Muscle layer of duodenum (tissue), 2 donors: ENCODE measurements around the gene MTAP.

Experiments used
- H3K27ac ChIP-seq: one replicate; pipeline ENCODE4 v1.7.0; 2013; ENCODE audit warnings: mild to moderate bottlenecking, low read length
- H3K27me3 ChIP-seq: one replicate; pipeline ENCODE4 v1.7.0; 2013; ENCODE audit warnings: low read depth, mild to moderate bottlenecking, control low read depth, low read length
- H3K36me3 ChIP-seq, 2 donors: one replicate each; pipeline ENCODE4 v1.7.0; 2013; ENCODE audit warnings: low read length in 2 of 2, control low read depth in 1 of 2, mild to moderate bottlenecking in 1 of 2; ENCODE audit not compliant: insufficient read depth in 2 of 2, control insufficient read depth in 1 of 2
- H3K4me1 ChIP-seq, 2 donors: one replicate each; pipeline ENCODE4 v1.7.0; 2013; ENCODE audit warnings: low read length in 2 of 2, mild to moderate bottlenecking in 2 of 2, control low read depth in 1 of 2, moderate library complexity in 1 of 2; ENCODE audit not compliant: insufficient read depth in 2 of 2, control insufficient read depth in 1 of 2
- H3K4me3 ChIP-seq, 2 donors: one replicate each; pipeline ENCODE4 v1.7.0; 2013; ENCODE audit warnings: low read length in 2 of 2, low read depth in 1 of 2, mild to moderate bottlenecking in 1 of 2
- H3K9me3 ChIP-seq, 2 donors: one replicate each; pipeline ENCODE4 v1.7.0; 2013; ENCODE audit warnings: low read length in 2 of 2, control low read depth in 1 of 2, mild to moderate bottlenecking in 1 of 2; ENCODE audit not compliant: control insufficient read depth in 1 of 2
- donor health status: healthy.

Gene MTAP

DNA sequence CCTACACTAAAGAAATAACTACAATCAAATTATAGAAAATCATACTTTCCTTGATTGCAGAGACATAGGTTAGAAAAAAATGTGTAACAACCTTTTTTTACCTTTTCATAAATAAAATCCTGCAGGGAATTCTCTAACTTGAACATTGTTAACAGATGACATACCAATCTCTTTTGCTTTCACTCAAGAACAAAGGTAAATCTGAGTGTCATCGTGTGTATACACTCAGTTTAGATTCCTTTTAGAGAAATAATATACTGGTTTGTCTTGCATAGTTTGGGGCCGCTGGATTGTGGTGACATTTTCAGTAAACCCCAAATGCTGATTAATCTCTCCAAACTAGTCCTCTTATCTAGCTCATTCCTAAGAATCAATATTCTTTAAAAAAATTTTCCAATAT is 20.8 kb upstream of the MTAP start:
- Histone ChIP-seq H3K4me1 (no peaks in the 10 kb centered on the region), H3K27me3 (no peaks in the 10 kb centered on the region), H3K36me3 (no peaks in the 10 kb centered on the region)

DNA sequence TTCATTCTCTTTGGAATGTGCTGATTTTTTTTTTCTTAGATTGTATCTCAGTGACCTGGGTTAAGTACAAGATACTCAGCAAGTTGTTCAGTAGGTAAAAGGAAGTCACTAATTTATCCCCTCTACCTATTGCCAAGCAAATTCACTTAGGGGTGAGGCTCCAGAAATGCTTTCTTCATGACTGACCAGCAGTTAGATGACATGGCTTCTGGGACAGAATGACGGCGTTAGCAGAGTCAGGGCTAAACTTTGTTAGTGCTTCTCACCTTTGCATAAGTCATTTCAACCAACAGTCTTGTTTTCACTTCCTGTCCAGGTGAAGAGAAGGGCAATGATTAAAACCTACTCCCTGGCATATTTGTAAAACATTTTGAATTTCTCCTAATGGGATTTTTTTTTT is 20.2 kb upstream of the MTAP start:
- no peak overlapping the region for H3K4me3 ChIP-seq

More for the DNA sequence above, 20.8 kb upstream of the MTAP start:
- Histone ChIP-seq H3K4me3 (no peak overlapping the region), H3K27ac (no peak overlapping the region), H3K9me3 (no peaks in the 10 kb centered on the region)

GRCh38 chr9:21788752-21789151 is 13.7 kb upstream of the MTAP start:
- no peaks in the 10 kb centered on the region for H3K27me3 ChIP-seq
- H3K4me1 ChIP-seq, result no peaks in the 10 kb centered on the region
- no peak overlapping the region for H3K27ac ChIP-seq
- H3K9me3 ChIP-seq, result no peaks in the 10 kb centered on the region
- H3K4me3 ChIP-seq, result no peak overlapping the region
- H3K36me3 ChIP-seq, result no peaks in the 10 kb centered on the region

More for the DNA sequence above, 20.2 kb upstream of the MTAP start:
- H3K27me3 ChIP-seq, result no peaks in the 10 kb centered on the region
- no peaks in the 10 kb centered on the region for H3K9me3 ChIP-seq
- H3K36me3 ChIP-seq, result no peaks in the 10 kb centered on the region
- no peak overlapping the region for H3K27ac ChIP-seq
- no peaks in the 10 kb centered on the region for H3K4me1 ChIP-seq

DNA sequence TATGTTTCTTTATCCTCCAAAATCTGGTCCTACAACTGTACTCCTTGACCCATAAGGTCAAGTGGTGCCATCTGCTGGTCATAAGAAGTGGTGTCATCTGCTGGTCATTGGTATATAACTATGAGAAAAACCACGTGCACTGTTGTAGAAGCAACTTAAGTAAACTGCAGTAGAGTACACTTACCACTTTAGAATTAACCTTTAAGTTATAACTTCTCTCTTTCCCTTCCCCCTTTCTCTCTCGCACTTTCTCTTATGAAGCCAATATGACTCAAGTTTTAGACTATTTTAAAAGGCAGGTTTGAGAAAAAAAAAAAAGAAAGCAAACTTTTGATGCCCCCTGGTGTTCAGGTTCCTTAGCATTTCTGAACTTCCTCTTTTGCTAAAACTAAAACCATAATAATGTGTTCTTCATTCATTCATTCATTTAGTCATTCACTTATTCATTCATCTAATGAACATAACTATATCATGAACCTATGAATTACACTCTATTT is 12.8 kb upstream of the MTAP start:
- Histone ChIP-seq H3K9me3 (no peaks in the 10 kb centered on the region), H3K27me3 (no peaks in the 10 kb centered on the region), H3K36me3 (no peaks in the 10 kb centered on the region), H3K4me1 (no peaks in the 10 kb centered on the region), H3K27ac (no peak overlapping the region), H3K4me3 (peak overlapping the region; percentile 41 to 51)

DNA sequence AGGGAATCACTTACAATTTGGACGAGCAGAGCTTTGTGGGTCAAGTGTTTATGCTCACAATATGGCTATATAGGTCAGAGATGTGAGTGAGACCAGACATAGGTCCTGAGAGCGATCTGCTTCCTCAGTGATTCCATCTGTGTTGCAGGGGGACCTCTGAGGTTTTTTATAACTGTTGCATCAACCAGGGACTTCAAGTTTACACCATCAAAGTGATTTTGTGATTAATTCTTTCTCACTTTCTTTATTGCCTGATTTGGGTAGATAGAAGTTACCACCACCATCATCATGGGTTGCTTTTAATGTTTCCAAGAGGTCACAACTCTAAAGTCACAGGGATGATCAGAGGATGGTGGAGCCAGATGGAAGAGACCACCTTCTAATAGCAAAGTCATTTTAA is 7.0 kb upstream of the MTAP start:
- H3K9me3 ChIP-seq, result no peaks in the 10 kb centered on the region
- H3K27me3 ChIP-seq, result no peaks in the 10 kb centered on the region
- no peaks in the 10 kb centered on the region for H3K36me3 ChIP-seq
- no peaks in the 10 kb centered on the region for H3K4me1 ChIP-seq
- no peak overlapping the region for H3K27ac ChIP-seq
- H3K4me3 ChIP-seq, result no peak overlapping the region

DNA sequence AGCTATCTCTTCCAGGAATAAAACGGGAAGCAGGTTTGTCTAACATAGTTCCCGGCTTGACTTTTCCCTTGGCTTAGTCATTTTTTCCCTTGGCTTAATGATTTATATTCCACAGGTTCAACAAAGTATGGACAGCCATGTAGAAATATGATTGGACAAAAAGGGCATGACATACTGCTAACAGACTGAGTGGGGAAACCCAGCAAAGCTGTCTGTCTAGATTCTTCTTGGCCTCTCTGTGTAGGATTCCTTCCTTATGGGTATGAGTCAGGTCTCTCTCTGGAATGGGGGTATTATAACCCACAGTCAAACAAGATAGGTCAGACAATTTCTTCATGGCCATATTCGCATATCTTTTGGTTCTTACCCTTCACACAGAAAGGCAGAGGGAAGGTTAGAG is 5.7 kb upstream of the MTAP start:
- H3K4me3 ChIP-seq, result no peak overlapping the region
- H3K27ac ChIP-seq, result no peak overlapping the region
- no peaks in the 10 kb centered on the region for H3K27me3 ChIP-seq
- no peaks in the 10 kb centered on the region for H3K9me3 ChIP-seq
- no peaks in the 10 kb centered on the region for H3K36me3 ChIP-seq
- no peaks in the 10 kb centered on the region for H3K4me1 ChIP-seq

- Histone ChIP-seq H3K4me1 (peaks cover 10 to 22% of the 10 kb centered on the region in 2 donors), H3K36me3 (peaks cover 0 to 4% of the 10 kb centered on the region in 2 donors), H3K27ac (peak overlapping the region; percentile 83), H3K4me3 (peak overlapping the region; percentile 80 to 83), H3K27me3 (no peaks in the 10 kb centered on the region), H3K9me3 (no peaks in the 10 kb centered on the region)
Measured at GRCh38 chr9:21800931-21801682, 1.3 kb upstream of the MTAP start.

GRCh38 chr9:21801683-21802417 is 586 bp upstream of the MTAP start:
- Histone ChIP-seq H3K4me1 (peaks cover 10 to 22% of the 10 kb centered on the region in 2 donors), H3K27me3 (no peaks in the 10 kb centered on the region), H3K36me3 (peaks cover 0 to 4% of the 10 kb centered on the region in 2 donors), H3K9me3 (no peaks in the 10 kb centered on the region), H3K27ac (peak overlapping the region; percentile 83), H3K4me3 (peak overlapping the region; percentile 80 to 83)

- Histone ChIP-seq H3K27ac (peak overlapping the region; percentile 89), H3K4me1 (peaks cover 10 to 22% of the 10 kb centered on the region in 2 donors)
Measured at GRCh38 chr9:21803649-21804048, 1.2 kb downstream of the MTAP start.

GRCh38 chr9:21804331-21804730 is 1.9 kb downstream of the MTAP start:
- H3K27ac ChIP-seq, result no peak overlapping the region
- no peak overlapping the region for H3K4me3 ChIP-seq
- H3K27me3 ChIP-seq, result no peaks in the 10 kb centered on the region
- peaks cover 10 to 22% of the 10 kb centered on the region in 2 donors for H3K4me1 ChIP-seq
- no peaks in the 10 kb centered on the region for H3K9me3 ChIP-seq
- H3K36me3 ChIP-seq, result peaks cover 0 to 4% of the 10 kb centered on the region in 2 donors

More at GRCh38 chr9:21803649-21804048, 1.2 kb downstream of the MTAP start:
- Histone ChIP-seq H3K4me3 (peak overlapping the region; percentile 80 to 83), H3K27me3 (no peaks in the 10 kb centered on the region), H3K36me3 (peaks cover 0 to 4% of the 10 kb centered on the region in 2 donors), H3K9me3 (no peaks in the 10 kb centered on the region)

DNA sequence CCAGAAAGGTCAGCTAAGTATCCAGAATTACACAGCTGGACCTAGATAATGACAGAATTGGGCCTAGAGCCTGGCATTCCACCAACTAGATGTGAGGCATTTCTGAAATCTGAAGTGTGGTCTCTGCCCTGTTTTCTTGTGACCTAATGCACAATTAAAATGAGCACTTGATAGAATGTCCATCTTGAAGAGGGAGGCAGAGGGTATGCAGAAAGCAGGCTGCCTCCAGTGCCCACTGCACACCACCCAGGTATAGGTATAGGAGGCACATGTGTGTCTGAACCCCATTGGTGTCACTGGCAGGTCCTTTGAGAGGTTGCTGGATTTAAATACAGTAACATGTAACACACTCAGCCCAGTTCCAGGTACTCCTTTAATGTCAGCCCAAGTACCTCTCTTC is 2.4 kb downstream of the MTAP start:
- Histone ChIP-seq H3K9me3 (no peaks in the 10 kb centered on the region), H3K36me3 (peaks cover 1 to 4% of the 10 kb centered on the region in 2 donors), H3K27me3 (no peaks in the 10 kb centered on the region), H3K4me1 (peaks cover 10 to 22% of the 10 kb centered on the region in 2 donors), H3K27ac (no peak overlapping the region), H3K4me3 (no peak overlapping the region)
